GM23338 (cell line): ENCODE data around the gene SEC14L1.

Experiments
- CTCF ChIP-seq, 2 experiments: fragments of 200-600 bp in 1 of 2; sonication (generic) in 1 of 2; conservative IDR thresholded peaks; 2 replicates each; pipeline versions ENCODE4 v1.5.1 to v1.6.1; 2016 to 2017; ENCODE audit warnings: antibody characterized with exemption in 2 of 2, low read depth in 2 of 2, mild to moderate bottlenecking in 2 of 2, moderate library complexity in 1 of 2
- ETS1 ChIP-seq: IDR thresholded peaks from 2 replicates; pipeline ENCODE4 v1.6.1; 2016; ENCODE audit warnings: antibody characterized with exemption
- EZH2 ChIP-seq: fragments of 200-600 bp; sonication (generic); IDR thresholded peaks from one replicate; pipeline ENCODE4 v1.8.0; 2017; ENCODE audit warnings: antibody characterized with exemption, mild to moderate bottlenecking, low read depth; ENCODE audit not compliant: unreplicated experiment
- JUNB ChIP-seq: IDR thresholded peaks from one replicate; pipeline ENCODE4 v1.6.1; 2016; ENCODE audit warnings: antibody characterized with exemption; ENCODE audit not compliant: unreplicated experiment
- POLR2AphosphoS5 ChIP-seq: IDR thresholded peaks from 2 replicates; pipeline ENCODE4 v1.6.1; 2016; ENCODE audit warnings: antibody characterized with exemption, low read depth

GRCh38 chr17:77132411-77133086, 8.2 kb upstream of the SEC14L1 start:
- TF ChIP-seq CTCF (conservative IDR thresholded peaks at IDR 0.05; ENCODE audit: low read depth in 2 of 2) (no peak), EZH2 (no peak), JUNB (no peak), POLR2AphosphoS5 (no peak), ETS1 (no peak)
